Globus pallidus (tissue), 1 donor: Measurements from ENCODE around the gene FHOD3.

ENCODE experiments used
- DNase-seq: peaks from one replicate; pipeline ENCODE4 v3.0.0-alpha.2; 2015; ENCODE audit warnings: low spot score

The FHOD3 gene

DNA sequence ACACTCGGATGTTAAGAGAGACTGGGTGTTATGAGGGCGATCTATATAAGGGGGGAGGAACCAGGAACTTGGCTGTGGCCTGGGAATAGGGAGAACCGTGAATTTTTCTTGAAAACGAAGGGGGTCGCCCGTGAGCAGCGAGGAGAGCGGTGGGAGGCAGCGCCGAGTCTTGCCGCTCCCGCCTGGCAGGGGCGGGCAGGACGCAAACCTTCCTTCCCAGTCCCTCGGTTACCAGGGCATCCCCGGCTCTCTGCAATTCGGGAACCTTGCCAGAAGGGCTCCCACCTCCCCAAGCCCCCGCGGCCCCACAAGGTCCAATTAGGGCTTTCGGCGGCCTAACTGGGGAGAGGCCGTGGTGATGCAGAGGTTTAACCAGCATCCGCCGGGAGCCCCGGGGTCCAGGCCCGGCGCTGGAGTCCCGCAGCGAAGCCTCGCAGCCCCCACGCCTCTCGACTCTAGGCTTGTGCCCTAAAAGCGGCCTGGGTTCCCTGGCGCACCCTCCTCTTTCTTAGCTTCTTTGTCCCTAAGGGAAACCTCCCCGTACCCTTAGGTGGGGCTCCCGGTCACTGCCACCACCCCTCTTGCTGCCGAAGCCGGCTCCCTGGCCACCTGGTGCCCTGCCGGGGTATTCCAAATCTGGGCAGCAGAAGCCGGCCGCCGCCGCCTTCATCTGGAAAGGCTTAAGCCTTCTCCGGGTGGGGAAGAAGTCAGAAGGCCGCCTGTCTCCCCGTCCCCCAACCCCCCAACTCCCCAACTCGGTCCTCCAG is 680 bp upstream of the FHOD3 start:
- DNase-seq: peak; percentile 65

DNA sequence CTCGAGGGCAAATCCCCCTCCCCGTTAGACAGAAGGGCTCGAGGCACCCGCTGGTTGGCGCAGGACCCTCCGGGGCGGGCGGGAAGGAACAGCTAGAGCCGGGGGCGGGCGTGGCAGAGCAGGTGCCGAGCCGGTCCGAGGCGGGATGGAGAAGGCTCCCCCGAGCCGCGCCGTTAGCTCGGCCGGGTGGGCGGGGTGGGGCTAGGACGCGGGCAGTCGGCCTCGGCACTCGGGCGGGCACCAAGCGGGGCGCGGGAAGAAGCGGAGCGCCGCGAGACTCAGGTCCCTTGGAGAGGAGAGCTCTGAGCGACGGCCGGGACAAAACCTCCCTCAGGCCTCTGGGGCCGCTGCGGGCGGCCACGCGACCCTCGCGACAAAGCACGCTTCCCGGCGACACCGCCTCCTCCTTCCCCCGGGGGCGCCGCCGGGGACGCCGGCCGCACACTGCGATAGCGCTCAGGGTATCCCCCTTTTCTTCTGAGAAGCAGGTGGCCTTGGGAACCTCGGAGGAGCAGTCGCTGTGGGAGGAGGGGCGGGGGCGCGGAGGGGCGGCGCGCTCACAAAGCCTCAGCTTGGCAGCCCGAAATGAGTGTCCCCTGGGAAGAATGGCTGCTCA is 721 bp downstream of the FHOD3 start:
- DNase-seq: no peak

- no peak for DNase-seq
Observed at GRCh38 chr18:36299015-36299414, 1.5 kb downstream of the FHOD3 start.

GRCh38 chr18:36300211-36300610 is 2.7 kb downstream of the FHOD3 start:
- no peak for DNase-seq

DNA sequence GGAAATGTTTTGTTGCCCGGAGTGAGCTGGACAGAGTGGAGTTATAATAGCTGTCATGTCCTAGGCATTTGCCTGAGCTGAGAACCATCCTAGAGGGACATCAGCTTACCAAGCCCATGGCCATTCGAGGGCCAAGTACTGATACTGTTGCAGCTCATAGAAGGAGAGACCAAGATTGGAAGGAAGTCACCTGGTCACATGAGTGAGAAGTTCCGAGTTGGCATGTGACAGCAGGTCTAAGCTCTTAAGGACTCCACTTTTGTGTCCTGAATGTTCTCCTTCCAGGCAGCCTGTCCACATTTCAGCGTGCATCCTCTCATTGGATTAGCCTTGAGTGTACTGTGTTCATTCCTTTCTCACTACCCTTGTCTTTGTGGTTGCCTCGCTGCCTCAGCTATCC is 4.4 kb downstream of the FHOD3 start:
- no peak for DNase-seq

DNA sequence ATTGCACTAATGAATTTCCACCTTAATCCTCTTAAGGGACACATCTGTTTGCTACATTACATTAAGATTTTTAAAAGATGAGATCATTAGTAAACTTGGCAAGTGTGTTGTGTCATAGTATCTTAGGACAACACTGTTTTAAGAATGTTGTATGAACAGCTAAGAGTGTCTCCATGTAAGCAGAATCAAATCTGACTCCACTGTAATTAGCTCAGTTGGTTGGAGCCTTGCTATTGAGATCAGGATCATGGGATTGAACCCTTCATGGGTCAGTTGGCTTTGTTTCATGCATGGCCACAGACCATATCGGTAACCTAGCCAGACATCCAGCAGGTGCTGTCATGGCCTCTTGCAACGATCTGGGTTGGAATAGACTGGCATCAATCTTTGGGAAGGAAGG is 5.2 kb downstream of the FHOD3 start:
- DNase-seq: no peak

GRCh38 chr18:36303211-36303844 is 5.8 kb downstream of the FHOD3 start:
- no peak for DNase-seq

GRCh38 chr18:36304723-36305122 is 7.2 kb downstream of the FHOD3 start:
- no peak for DNase-seq

DNA sequence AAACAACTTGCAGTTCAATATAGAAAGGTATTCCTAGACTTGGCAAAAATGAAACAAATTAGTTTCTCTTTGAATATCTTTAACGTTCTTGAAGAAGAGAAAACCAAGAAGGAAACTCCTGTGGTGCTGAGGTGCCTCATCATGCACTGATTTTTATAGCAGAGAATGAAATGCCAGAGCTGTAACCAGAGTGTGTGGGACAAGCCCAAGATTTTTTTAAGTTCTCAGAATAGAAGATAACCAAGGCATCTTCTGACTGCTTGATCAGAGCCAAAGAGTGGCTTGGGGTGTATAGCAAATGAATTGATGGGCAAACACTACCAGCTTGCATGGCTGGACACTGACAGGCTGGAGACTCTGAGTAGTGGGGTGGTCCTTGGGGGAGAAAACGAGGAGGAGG is 7.9 kb downstream of the FHOD3 start:
- DNase-seq: no peak

DNA sequence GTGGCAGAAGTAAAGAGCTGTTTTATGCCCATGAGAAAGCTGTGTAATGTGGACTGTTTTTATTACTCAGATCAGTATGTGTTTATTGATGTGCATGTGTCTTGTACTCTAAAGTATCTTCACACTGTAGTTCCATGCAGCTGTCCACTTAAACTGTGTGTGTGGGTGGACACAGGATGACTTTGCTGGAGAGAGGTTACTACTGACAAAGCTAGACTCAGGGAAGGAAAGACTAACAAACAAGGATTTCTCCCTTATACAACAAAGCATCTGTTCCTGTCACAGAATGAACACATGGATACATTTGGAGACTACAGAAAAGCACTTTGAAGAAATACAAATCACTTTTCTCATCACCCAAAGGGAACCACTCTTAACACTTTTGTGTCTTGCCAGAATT is 10.0 kb downstream of the FHOD3 start:
- no peak for DNase-seq

GRCh38 chr18:36308711-36309435 is 11.4 kb downstream of the FHOD3 start:
- no peak for DNase-seq

DNA sequence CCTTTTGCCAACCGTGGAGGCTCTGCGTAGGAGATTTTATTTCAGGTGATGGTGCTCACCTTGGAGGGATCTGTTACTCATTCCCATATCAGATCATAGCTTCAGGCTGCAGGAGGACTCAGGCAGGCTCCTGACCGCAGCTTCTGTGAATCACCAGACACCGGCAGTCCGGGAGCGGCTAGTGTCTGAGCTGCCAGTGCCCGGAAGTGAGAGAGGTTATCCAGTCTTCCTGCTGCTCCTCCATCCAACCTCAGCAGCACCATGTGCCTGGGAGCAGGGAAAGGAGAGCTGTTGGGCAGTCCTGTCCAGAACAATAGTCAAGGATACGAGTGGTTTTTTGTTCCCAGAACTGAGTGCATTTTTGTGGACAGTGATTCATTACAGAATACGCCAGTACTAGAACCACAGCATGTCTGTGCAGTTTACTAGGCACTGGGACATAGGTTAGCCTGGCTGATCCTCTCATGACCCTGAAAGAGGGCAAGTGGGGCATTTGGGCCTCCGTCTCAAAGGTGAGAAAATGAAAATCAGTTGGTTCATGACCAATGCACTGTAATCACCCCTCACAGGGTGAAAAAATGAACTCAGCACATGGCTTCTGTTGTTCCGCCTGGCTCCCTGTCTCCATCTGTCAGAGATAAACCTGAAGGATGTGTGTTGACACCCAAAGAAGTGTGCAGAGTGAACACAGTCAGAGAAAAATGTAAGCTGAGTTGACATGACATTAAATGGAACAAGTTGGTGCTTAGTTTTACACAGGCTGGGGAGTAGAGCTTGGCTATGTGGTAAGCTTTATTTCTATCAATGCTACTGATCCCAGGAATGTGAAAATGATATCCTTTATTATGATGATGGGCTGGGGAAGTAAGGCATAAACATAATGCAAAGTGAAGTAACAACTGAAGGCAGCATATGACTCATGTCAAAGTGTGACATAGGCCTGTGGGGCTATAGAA is 12.2 kb downstream of the FHOD3 start:
- DNase-seq: no peak

DNA sequence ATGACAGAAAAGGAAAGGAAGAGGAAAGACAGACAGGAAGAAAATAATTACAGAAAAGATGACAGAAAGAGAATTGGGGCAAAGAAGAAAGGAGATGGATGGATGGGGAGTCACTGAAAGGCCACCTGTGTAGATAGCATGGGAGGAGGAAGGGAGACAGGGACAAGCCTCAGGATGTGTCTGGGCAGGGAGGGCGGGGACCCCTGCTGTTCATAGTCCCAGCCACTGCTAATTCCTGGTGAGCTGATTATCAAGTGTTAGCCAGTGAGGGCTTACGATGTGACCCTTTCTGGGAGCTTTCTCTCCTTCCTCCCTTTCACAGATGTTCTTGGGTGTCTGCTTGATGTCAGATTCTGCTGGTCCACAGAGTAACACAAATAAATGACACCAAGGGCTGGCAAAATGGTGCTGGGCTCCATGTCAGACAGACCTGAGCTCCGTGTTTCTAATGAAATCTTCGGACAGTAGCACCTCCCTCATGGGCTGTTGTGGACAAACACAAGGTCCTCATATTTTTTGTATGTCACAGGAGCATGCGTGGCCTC is 13.6 kb downstream of the FHOD3 start:
- DNase-seq: no peak

DNA sequence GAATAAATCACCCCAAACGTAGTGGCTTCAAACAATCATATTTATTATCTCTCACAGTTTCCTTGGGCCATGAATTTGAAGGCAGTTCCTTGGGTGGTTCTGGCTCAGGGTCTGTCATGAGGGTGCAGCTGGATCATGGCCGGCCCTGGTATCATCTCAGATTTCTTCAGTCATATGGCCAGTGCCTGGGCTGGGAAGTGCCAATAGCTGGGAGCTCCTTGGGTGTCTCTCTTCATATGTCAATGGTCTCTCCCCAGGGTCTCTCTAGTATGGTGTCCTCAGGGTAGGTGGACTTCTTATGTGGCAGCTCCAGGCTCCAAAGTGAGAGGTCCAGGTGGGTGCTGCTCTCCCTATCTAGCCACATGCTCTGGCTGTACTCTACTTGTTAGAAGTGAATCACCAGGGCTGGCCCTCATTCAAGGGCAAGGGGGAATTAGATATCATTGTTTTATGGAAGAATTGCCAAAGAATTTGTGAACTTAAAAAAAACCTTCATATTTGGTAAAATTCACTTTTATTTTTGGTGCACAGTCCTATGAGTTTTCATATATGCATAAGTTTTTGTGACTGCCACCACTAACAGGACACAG is 15.4 kb downstream of the FHOD3 start:
- no peak for DNase-seq

GRCh38 chr18:36314098-36314497 is 16.6 kb downstream of the FHOD3 start:
- DNase-seq: no peak

- no peak for DNase-seq
Observed at GRCh38 chr18:36314754-36315153, 17.2 kb downstream of the FHOD3 start.

GRCh38 chr18:36315736-36316135 is 18.2 kb downstream of the FHOD3 start:
- no peak for DNase-seq

DNA sequence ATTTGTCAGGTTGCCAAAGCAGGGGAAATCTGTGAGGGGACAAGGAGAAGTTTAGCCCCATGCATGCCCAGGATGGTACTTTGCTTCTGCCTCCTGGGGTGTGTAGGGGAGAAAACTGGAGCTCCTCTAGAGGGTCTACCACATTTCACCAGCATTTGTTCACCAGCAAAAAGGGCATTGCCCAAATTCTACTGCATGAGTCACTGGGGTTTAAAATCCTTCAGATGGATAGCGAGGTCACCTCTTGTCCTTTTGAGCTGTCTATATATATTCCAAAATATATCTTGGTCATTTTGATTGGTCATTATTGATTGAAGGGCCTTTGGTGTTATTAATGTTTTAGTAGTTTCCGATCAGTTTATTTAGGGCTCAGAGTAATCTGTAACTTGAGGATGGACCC is 18.7 kb downstream of the FHOD3 start:
- DNase-seq: no peak

DNA sequence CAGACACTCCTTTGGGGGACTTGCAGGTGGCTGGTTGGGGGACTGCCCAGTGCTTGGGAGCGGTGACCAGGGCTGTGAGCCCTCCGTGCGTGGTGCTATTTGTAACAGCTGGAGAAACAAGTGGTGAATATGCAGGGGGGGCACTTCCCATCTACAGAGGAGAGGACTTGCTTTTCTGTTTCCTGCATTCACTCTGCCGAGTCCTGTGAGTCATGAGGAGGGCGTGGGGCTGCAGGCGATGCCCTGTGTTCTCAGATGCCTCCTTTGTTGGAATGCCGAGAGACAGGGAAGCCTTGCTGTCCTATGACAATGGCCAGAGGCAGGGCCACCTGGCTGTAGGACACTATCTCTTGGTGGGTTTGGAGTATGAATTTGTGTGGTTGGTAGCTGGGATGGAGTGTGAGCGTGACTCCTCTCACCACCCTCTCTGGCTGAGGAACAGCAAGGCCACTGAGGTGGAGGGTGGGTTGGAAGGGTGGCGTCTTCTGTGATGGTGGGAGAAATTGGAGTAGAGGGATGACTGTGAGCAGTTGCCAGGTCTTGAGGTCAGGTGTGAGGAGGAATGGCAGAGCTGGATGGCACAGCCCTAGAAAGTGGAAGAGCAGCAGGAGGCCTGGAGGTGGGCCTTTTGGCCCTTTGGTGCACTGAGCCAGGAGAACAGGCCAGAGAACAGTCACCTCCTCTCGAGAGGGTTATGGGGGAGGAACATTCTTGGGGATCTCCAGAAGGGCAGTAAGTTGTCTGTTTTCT is 24.3 kb downstream of the FHOD3 start:
- no peak for DNase-seq

DNA sequence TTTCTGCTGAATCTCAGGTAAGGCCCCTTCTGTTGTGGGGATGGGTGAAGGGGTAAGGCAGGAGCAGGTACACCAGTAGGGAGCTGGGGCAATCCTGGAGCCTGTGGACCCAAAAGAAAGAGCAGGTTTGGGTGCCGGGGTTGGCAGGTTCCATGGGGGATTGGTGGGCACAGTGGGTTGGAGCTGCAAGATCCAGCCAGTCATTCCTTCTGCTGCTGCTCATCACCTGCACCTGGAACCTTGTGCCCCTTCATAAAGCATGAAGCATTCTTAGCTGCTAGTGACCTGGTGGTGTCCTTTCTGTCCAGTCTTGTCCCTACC is 24.9 kb downstream of the FHOD3 start:
- no peak for DNase-seq
